Trophoblast cell (in vitro differentiated cells and primary cell): Measurements from ENCODE around the gene TBC1D5.
A peak's percentile ranks its signal among the peaks of the same experiment; 100 is the strongest.

Source experiments
- DNase-seq, 2 donors: peaks; one replicate each; pipeline ENCODE4 v3.0.0-alpha.2; 2016
- H2AFZ ChIP-seq: 2 replicates; pipeline ENCODE4 v1.6.1; 2013; ENCODE audit warnings: low read length, moderate library complexity, mild to moderate bottlenecking; ENCODE audit not compliant: insufficient read depth, poor library complexity
- H2AK5ac ChIP-seq: 2 replicates; pipeline ENCODE4 v1.6.1; 2013; ENCODE audit warnings: mild to moderate bottlenecking, low read length
- H2BK120ac ChIP-seq: 2 replicates; pipeline ENCODE4 v1.6.1; 2013; ENCODE audit warnings: low read length, mild to moderate bottlenecking, moderate library complexity; ENCODE audit not compliant: insufficient read depth, poor library complexity
- H2BK12ac ChIP-seq: 2 replicates; pipeline ENCODE4 v1.6.1; 2013; ENCODE audit warnings: mild to moderate bottlenecking, low read length, moderate library complexity
- H2BK5ac ChIP-seq: 2 replicates; pipeline ENCODE4 v1.6.1; 2013; ENCODE audit warnings: low read length, low read depth, moderate library complexity, mild to moderate bottlenecking; ENCODE audit not compliant: poor library complexity
- H3K14ac ChIP-seq: 2 replicates; pipeline ENCODE4 v1.6.1; 2013; ENCODE audit warnings: mild to moderate bottlenecking, low read length
- H3K18ac ChIP-seq: 2 replicates; pipeline ENCODE4 v1.6.1; 2013; ENCODE audit warnings: mild to moderate bottlenecking, low read length
- H3K23ac ChIP-seq: 2 replicates; pipeline ENCODE4 v1.6.1; 2013; ENCODE audit warnings: low read length
- H3K27ac ChIP-seq: 2 replicates; pipeline ENCODE4 v1.5.1; 2013; ENCODE audit warnings: low read depth, mild to moderate bottlenecking, inconsistent platforms, low read length, moderate library complexity
- H3K27me3 ChIP-seq: 2 replicates; pipeline ENCODE4 v1.6.1; 2013; ENCODE audit warnings: inconsistent platforms, mild to moderate bottlenecking, low read length, moderate library complexity; ENCODE audit not compliant: insufficient read depth
- H3K36me3 ChIP-seq, 2 experiments: 1 replicate in 1 of 2; 2 replicates in 1 of 2; pipeline ENCODE4 v1.6.1; 2013; ENCODE audit warnings: low read length in 2 of 2, mild to moderate bottlenecking in 2 of 2, moderate library complexity in 1 of 2; ENCODE audit not compliant: insufficient read depth in 2 of 2, control insufficient read depth in 1 of 2
- H3K4ac ChIP-seq: 2 replicates; pipeline ENCODE4 v1.6.1; 2013; ENCODE audit warnings: low read depth, mild to moderate bottlenecking, low read length, moderate library complexity
- H3K4me1 ChIP-seq, 2 experiments: 1 replicate in 1 of 2; 2 replicates in 1 of 2; pipeline ENCODE4 v1.6.1; 2013; ENCODE audit warnings: low read length in 2 of 2, mild to moderate bottlenecking in 2 of 2, moderate library complexity in 1 of 2; ENCODE audit not compliant: insufficient read depth in 2 of 2, control insufficient read depth in 1 of 2
- H3K4me2 ChIP-seq: 2 replicates; pipeline ENCODE4 v1.6.1; 2013; ENCODE audit warnings: inconsistent platforms, mild to moderate bottlenecking, low read length, moderate library complexity
- H3K4me3 ChIP-seq: 2 replicates; pipeline ENCODE4 v1.5.1; 2013; ENCODE audit warnings: mild to moderate bottlenecking, low read depth, low read length, inconsistent platforms
- H3K79me1 ChIP-seq: one replicate; pipeline ENCODE4 v1.6.1; 2013; ENCODE audit warnings: low read length
- H3K79me2 ChIP-seq: 2 replicates; pipeline ENCODE4 v1.6.1; 2013; ENCODE audit warnings: low read length, mild to moderate bottlenecking; ENCODE audit not compliant: control insufficient read depth, insufficient read depth, poor library complexity
- H3K9ac ChIP-seq: 2 replicates; pipeline ENCODE4 v1.6.1; 2013; ENCODE audit warnings: mild to moderate bottlenecking, low read length
- H3K9me3 ChIP-seq: 2 replicates; pipeline ENCODE4 v1.6.1; 2013; ENCODE audit warnings: low read depth, mild to moderate bottlenecking, control low read depth, inconsistent platforms, low read length; ENCODE audit not compliant: insufficient read depth
- H4K12ac ChIP-seq: 2 replicates; pipeline ENCODE4 v1.6.1; 2013; ENCODE audit warnings: low read depth, mild to moderate bottlenecking, low read length, moderate library complexity
- H4K8ac ChIP-seq: 2 replicates; pipeline ENCODE4 v1.6.1; 2013; ENCODE audit warnings: low read depth, mild to moderate bottlenecking, low read length, moderate library complexity
- H4K91ac ChIP-seq: one replicate; pipeline ENCODE4 v1.6.1; 2013; ENCODE audit warnings: low read depth, mild to moderate bottlenecking, low read length, moderate library complexity
- WGBS: extraction: QIAGEN DNeasy Blood & Tissue Kit; methylation state at CpG from one replicate; pipeline ENCODE4 v1.1.7; 2013; ENCODE audit warnings: missing lambda C conversion rate; ENCODE audit not compliant: insufficient read length, insufficient coverage; ENCODE audit errors: extremely low coverage; 5-methylcytosine and 5-hydroxymethylcytosine counted together

The TBC1D5 gene

GRCh38 chr3:17120115-17120514 is 622.3 kb downstream of the TBC1D5 start:
- H3K18ac ChIP-seq, result no peak overlapping the region
- H3K23ac ChIP-seq, result no peak overlapping the region
- H2BK12ac ChIP-seq, result no peak overlapping the region
- no peak overlapping the region for H3K4me2 ChIP-seq
- H4K12ac ChIP-seq, result no peak overlapping the region
- H3K27ac ChIP-seq, result no peak overlapping the region
- no peak overlapping the region for H2AFZ ChIP-seq
- H3K4me3 ChIP-seq, result no peak overlapping the region
- no peaks in the 10 kb centered on the region for H3K79me2 ChIP-seq
- no peak overlapping the region for H4K91ac ChIP-seq
- H3K4ac ChIP-seq, result no peak overlapping the region
- H4K8ac ChIP-seq, result no peak overlapping the region
- H3K4me1 ChIP-seq, result no peaks in the 10 kb centered on the region
- no CpG with 5 or more reads among the region's 4 CpGs for WGBS
- DNase-seq, result no peak
- H3K14ac ChIP-seq, result no peak overlapping the region
- H3K36me3 ChIP-seq, result no peaks in the 10 kb centered on the region
- no peaks in the 10 kb centered on the region for H3K79me1 ChIP-seq
- H2AK5ac ChIP-seq, result no peak overlapping the region
- peaks cover 6% of the 10 kb centered on the region for H3K9me3 ChIP-seq
- no peak overlapping the region for H3K9ac ChIP-seq
- H3K27me3 ChIP-seq, result no peaks in the 10 kb centered on the region
- no peak overlapping the region for H2BK5ac ChIP-seq
- H2BK120ac ChIP-seq, result no peak overlapping the region

GRCh38 chr3:17119201-17120072 is 623.0 kb downstream of the TBC1D5 start:
- Histone ChIP-seq H3K9me3 (peaks cover 6% of the 10 kb centered on the region), H3K27ac (no peak overlapping the region), H3K14ac (no peak overlapping the region), H3K4me3 (no peak overlapping the region), H2BK5ac (no peak overlapping the region), H3K23ac (no peak overlapping the region), H3K18ac (no peak overlapping the region), H2AFZ (no peak overlapping the region), H2BK12ac (no peak overlapping the region), H3K4me1 (no peaks in the 10 kb centered on the region), H4K12ac (no peak overlapping the region), H3K27me3 (no peaks in the 10 kb centered on the region), H3K36me3 (no peaks in the 10 kb centered on the region), H4K8ac (no peak overlapping the region), H3K4ac (no peak overlapping the region), H4K91ac (no peak overlapping the region), H2BK120ac (no peak overlapping the region), H2AK5ac (no peak overlapping the region), H3K4me2 (no peak overlapping the region), H3K9ac (no peak overlapping the region), H3K79me2 (no peaks in the 10 kb centered on the region), H3K79me1 (no peaks in the 10 kb centered on the region)
- no CpG with 5 or more reads among the region's 5 CpGs for WGBS
- DNase-seq, result no peak

GRCh38 chr3:17118771-17119170 is 623.7 kb downstream of the TBC1D5 start:
- H3K23ac ChIP-seq, result no peak overlapping the region
- no peaks in the 10 kb centered on the region for H3K79me1 ChIP-seq
- no peak overlapping the region for H3K4ac ChIP-seq
- H3K9me3 ChIP-seq, result peaks cover 6% of the 10 kb centered on the region
- no peaks in the 10 kb centered on the region for H3K36me3 ChIP-seq
- no CpG with 5 or more reads among the region's 6 CpGs for WGBS
- H3K18ac ChIP-seq, result no peak overlapping the region
- no peak overlapping the region for H2AK5ac ChIP-seq
- no peak overlapping the region for H2BK12ac ChIP-seq
- no peak overlapping the region for H2AFZ ChIP-seq
- H3K14ac ChIP-seq, result no peak overlapping the region
- H3K4me2 ChIP-seq, result no peak overlapping the region
- H3K4me3 ChIP-seq, result no peak overlapping the region
- H3K27ac ChIP-seq, result no peak overlapping the region
- no peak overlapping the region for H2BK5ac ChIP-seq
- no peak overlapping the region for H4K12ac ChIP-seq
- no peak overlapping the region for H4K8ac ChIP-seq
- H3K9ac ChIP-seq, result no peak overlapping the region
- H3K27me3 ChIP-seq, result no peaks in the 10 kb centered on the region
- no peak overlapping the region for H4K91ac ChIP-seq
- DNase-seq, result no peak
- no peaks in the 10 kb centered on the region for H3K4me1 ChIP-seq
- H3K79me2 ChIP-seq, result no peaks in the 10 kb centered on the region
- no peak overlapping the region for H2BK120ac ChIP-seq

GRCh38 chr3:17116007-17116600 is 626.3 kb downstream of the TBC1D5 start:
- no CpG with 5 or more reads among the region's 8 CpGs for WGBS
- Histone ChIP-seq H4K91ac (no peak overlapping the region), H3K18ac (no peak overlapping the region), H2BK120ac (no peak overlapping the region), H3K14ac (no peak overlapping the region), H3K9me3 (peaks cover 4% of the 10 kb centered on the region), H3K79me1 (no peaks in the 10 kb centered on the region), H3K4me2 (no peak overlapping the region), H3K4ac (no peak overlapping the region), H2BK12ac (no peak overlapping the region), H3K4me3 (no peak overlapping the region), H2BK5ac (no peak overlapping the region), H3K79me2 (no peaks in the 10 kb centered on the region), H2AFZ (no peak overlapping the region), H2AK5ac (no peak overlapping the region), H4K12ac (no peak overlapping the region), H3K27ac (no peak overlapping the region), H3K23ac (no peak overlapping the region), H3K9ac (no peak overlapping the region), H3K36me3 (no peaks in the 10 kb centered on the region), H3K27me3 (no peaks in the 10 kb centered on the region), H3K4me1 (no peaks in the 10 kb centered on the region), H4K8ac (no peak overlapping the region)
- peak in 1 of 2 donors; percentile 23 for DNase-seq
